ENCODE measurements around the gene NTRK3.

GRCh38 chr15:88098361-88098760 lies 158.2 kb downstream of the NTRK3 start:
- TF ChIP-seq CTCF (IDR thresholded peaks at IDR 0.05; ENCODE audit: low read depth, low read length), result no peak
- no peak for TF ChIP-seq EZH2phosphoT487 (IDR thresholded peaks at IDR 0.05; ENCODE audit: low read depth)
